Neural progenitor cell (in vitro differentiated cells): Measurements from ENCODE around the gene CHST15.
"Not testable (repeated sequence)": the region's sequence is repeated elsewhere in the genome, so short reads cannot be mapped to it uniquely, and the experiment has no call there.

ENCODE experiments used
- EZH2 ChIP-seq: fragments of 200-600 bp; sonication (generic); IDR thresholded peaks from 2 replicates; pipeline ENCODE4 v1.6.1; 2017; ENCODE audit warnings: antibody characterized with exemption, mild to moderate bottlenecking, moderate library complexity
- TF ChIP-seq, protein P1 (sequence below): fragments of 200-600 bp; sonication (generic); IDR thresholded peaks from 2 replicates; pipeline ENCODE4 v1.5.1; 2017; ENCODE audit warnings: antibody characterized with exemption, mild to moderate bottlenecking

GRCh38 chr10:124100651-124101050 is 7.3 kb upstream of the CHST15 start:
- TF ChIP-seq, protein P1, sequence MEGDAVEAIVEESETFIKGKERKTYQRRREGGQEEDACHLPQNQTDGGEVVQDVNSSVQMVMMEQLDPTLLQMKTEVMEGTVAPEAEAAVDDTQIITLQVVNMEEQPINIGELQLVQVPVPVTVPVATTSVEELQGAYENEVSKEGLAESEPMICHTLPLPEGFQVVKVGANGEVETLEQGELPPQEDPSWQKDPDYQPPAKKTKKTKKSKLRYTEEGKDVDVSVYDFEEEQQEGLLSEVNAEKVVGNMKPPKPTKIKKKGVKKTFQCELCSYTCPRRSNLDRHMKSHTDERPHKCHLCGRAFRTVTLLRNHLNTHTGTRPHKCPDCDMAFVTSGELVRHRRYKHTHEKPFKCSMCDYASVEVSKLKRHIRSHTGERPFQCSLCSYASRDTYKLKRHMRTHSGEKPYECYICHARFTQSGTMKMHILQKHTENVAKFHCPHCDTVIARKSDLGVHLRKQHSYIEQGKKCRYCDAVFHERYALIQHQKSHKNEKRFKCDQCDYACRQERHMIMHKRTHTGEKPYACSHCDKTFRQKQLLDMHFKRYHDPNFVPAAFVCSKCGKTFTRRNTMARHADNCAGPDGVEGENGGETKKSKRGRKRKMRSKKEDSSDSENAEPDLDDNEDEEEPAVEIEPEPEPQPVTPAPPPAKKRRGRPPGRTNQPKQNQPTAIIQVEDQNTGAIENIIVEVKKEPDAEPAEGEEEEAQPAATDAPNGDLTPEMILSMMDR, result not testable (repeated sequence)
- not testable (repeated sequence) for TF ChIP-seq EZH2
